IMR-90 (cell line): ENCODE data around the gene KBTBD8. TPM values are rescaled to one million over a fixed set of nuclear protein-coding genes. Genes with fewer than 3 reads are reported as not detected.

Experiments
- ATAC-seq: fragments of 200-7000 bp; cut with Tn5 transposase; 2 replicates; pipeline ENCODE4 v1.9.1; 2020; ENCODE audit warnings: low read depth, mild to moderate bottlenecking, moderate library complexity
- BruUV-seq: library from RNA; stranded (reverse); fragments of 400-500 nt; replicated peaks from 2 replicates; lab custom pipeline; 2021; lab: Mats Ljungman, UMichigan
- CTCF ChIA-PET: fragments of 300-600 bp; formaldehyde crosslinking; extraction: SDS; loops from one replicate; lab custom pipeline; 2021; ENCODE audit warnings: antibody characterized with exemption; lab: Yijun Ruan, JAX
- POLR2A ChIA-PET: fragments of 300-600 bp; sonication (Branson Sonifier 250); formaldehyde crosslinking; loops from one replicate; lab custom pipeline; 2022; ENCODE audit warnings: antibody characterized with exemption; ENCODE audit not compliant: unreplicated experiment; lab: Charles Lee
- DNase-seq: peaks from one replicate; pipeline ENCODE4 v3.0.0; 2013
- H2AFZ ChIP-seq: replicated peaks from 2 replicates; pipeline ENCODE3; 2013; ENCODE audit warnings: low read length, mild to moderate bottlenecking; ENCODE audit not compliant: poor library complexity
- H2AK5ac ChIP-seq: 2 replicates; pipeline ENCODE4 v1.6.1; 2013; ENCODE audit warnings: low read depth, low read length, inconsistent platforms
- H2AK9ac ChIP-seq: replicated peaks from 2 replicates; pipeline ENCODE3; 2013; ENCODE audit warnings: mild to moderate bottlenecking, low read depth, low read length, moderate library complexity; ENCODE audit not compliant: poor library complexity
- H2BK120ac ChIP-seq: 2 replicates; pipeline ENCODE4 v1.6.1; 2013; ENCODE audit warnings: low read depth, low read length, inconsistent platforms
- H2BK15ac ChIP-seq: 3 replicates; pipeline ENCODE4 v1.6.1; 2013; ENCODE audit warnings: low read depth, low read length, inconsistent platforms
- H2BK20ac ChIP-seq: 2 replicates; pipeline ENCODE4 v1.6.1; 2013; ENCODE audit warnings: low read depth, mild to moderate bottlenecking, inconsistent platforms, low read length, moderate library complexity
- H2BK5ac ChIP-seq: 2 replicates; pipeline ENCODE4 v1.6.1; 2013; ENCODE audit warnings: mild to moderate bottlenecking, low read depth, low read length, inconsistent platforms; ENCODE audit not compliant: poor library complexity, severe bottlenecking
- H3K14ac ChIP-seq: replicated peaks from 2 replicates; pipeline ENCODE4 v1.6.1; 2013; ENCODE audit warnings: low read depth, low read length, inconsistent platforms
- H3K18ac ChIP-seq: 2 replicates; pipeline ENCODE4 v1.6.1; 2013; ENCODE audit warnings: low read depth, low read length, control low read depth
- H3K23ac ChIP-seq: 2 replicates; pipeline ENCODE4 v1.6.1; 2013; ENCODE audit warnings: low read depth, low read length, inconsistent platforms
- H3K27ac ChIP-seq: 2 replicates; pipeline ENCODE4 v1.5.1; 2013; ENCODE audit warnings: mild to moderate bottlenecking, control low read depth, low read length; ENCODE audit not compliant: insufficient read depth
- H3K27me3 ChIP-seq: 2 replicates; pipeline ENCODE4 v1.6.1; 2013; ENCODE audit warnings: low read length; ENCODE audit not compliant: control insufficient read depth, insufficient read depth
- H3K36me3 ChIP-seq: 2 replicates; pipeline ENCODE4 v1.6.1; 2013; ENCODE audit warnings: low read length, mixed read lengths; ENCODE audit not compliant: control insufficient read depth, insufficient read depth
- H3K4ac ChIP-seq: 2 replicates; pipeline ENCODE4 v1.6.1; 2013; ENCODE audit warnings: low read depth, low read length, inconsistent platforms
- H3K4me1 ChIP-seq: 2 replicates; pipeline ENCODE4 v1.6.1; 2013; ENCODE audit warnings: low read length, mixed read lengths; ENCODE audit not compliant: control insufficient read depth, insufficient read depth
- H3K4me2 ChIP-seq: 2 replicates; pipeline ENCODE4 v1.6.1; 2013; ENCODE audit warnings: low read depth, mild to moderate bottlenecking, control low read depth, low read length, moderate library complexity
- H3K4me3 ChIP-seq: 2 replicates; pipeline ENCODE4 v1.5.1; 2013; ENCODE audit warnings: low read depth, mild to moderate bottlenecking, control low read depth, low read length, moderate library complexity; ENCODE audit not compliant: insufficient read depth
- H3K56ac ChIP-seq: 2 replicates; pipeline ENCODE4 v1.6.1; 2013; ENCODE audit warnings: low read length, inconsistent platforms; ENCODE audit not compliant: insufficient read depth; ENCODE audit errors: extremely low read depth
- H3K79me1 ChIP-seq, 2 experiments: 2 replicates each; pipeline ENCODE4 v1.6.1; 2013; ENCODE audit warnings: low read length in 2 of 2, inconsistent platforms in 1 of 2, low read depth in 1 of 2
- H3K9ac ChIP-seq: 2 replicates; pipeline ENCODE4 v1.6.1; 2013; ENCODE audit warnings: low read depth, low read length, control low read depth
- H3K9me1 ChIP-seq: 2 replicates; pipeline ENCODE4 v1.6.1; 2013; ENCODE audit warnings: low read length, inconsistent platforms; ENCODE audit not compliant: insufficient read depth
- H3K9me3 ChIP-seq: 2 replicates; pipeline ENCODE4 v1.6.1; 2013; ENCODE audit warnings: low read length; ENCODE audit not compliant: control insufficient read depth, insufficient read depth
- H4K20me1 ChIP-seq: 2 replicates; pipeline ENCODE4 v1.6.1; 2013; ENCODE audit warnings: low read length, inconsistent platforms; ENCODE audit not compliant: insufficient read depth
- H4K5ac ChIP-seq: 2 replicates; pipeline ENCODE4 v1.6.1; 2013; ENCODE audit warnings: mild to moderate bottlenecking, low read depth, low read length, control low read depth
- H4K8ac ChIP-seq, 2 experiments: 2 replicates each; pipeline ENCODE4 v1.6.1; 2013; ENCODE audit warnings: low read depth in 2 of 2, low read length in 2 of 2, control low read depth in 1 of 2, inconsistent platforms in 1 of 2
- H4K91ac ChIP-seq: 2 replicates; pipeline ENCODE4 v1.6.1; 2013; ENCODE audit warnings: low read depth, low read length, inconsistent platforms; ENCODE audit not compliant: insufficient read depth
- BHLHE40 ChIP-seq: fragments of 150-350 bp; IDR thresholded peaks from 2 replicates; pipeline ENCODE4 v1.6.1; 2016; ENCODE audit warnings: mild to moderate bottlenecking, low read depth, low read length
- CEBPB ChIP-seq: IDR thresholded peaks from 2 replicates; pipeline ENCODE4 v1.6.1; 2012; ENCODE audit warnings: low read depth, low read length, improper control_type of control experiment
- CHD1 ChIP-seq: IDR thresholded peaks from 2 replicates; pipeline ENCODE4 v1.6.1; 2012; ENCODE audit warnings: low read depth, low read length, improper control_type of control experiment
- CTCF ChIP-seq: conservative IDR thresholded peaks from 2 replicates; pipeline ENCODE4 v1.5.1; 2012; ENCODE audit warnings: mild to moderate bottlenecking, low read depth, low read length, improper control_type of control experiment
- MAFK ChIP-seq: IDR thresholded peaks from 2 replicates; pipeline ENCODE4 v1.6.1; 2012; ENCODE audit warnings: low read depth, low read length, improper control_type of control experiment
- MAZ ChIP-seq: IDR thresholded peaks from 2 replicates; pipeline ENCODE4 v1.6.1; 2012; ENCODE audit warnings: low read depth, mild to moderate bottlenecking, low read length, improper control_type of control experiment, moderate library complexity, borderline replicate concordance
- NFE2L2 ChIP-seq: fragments of 150-350 bp; IDR thresholded peaks from 2 replicates; pipeline ENCODE4 v1.6.1; 2016; ENCODE audit warnings: low read depth, mild to moderate bottlenecking, low read length
- RAD21 ChIP-seq: IDR thresholded peaks from 2 replicates; pipeline ENCODE4 v1.6.1; 2012; ENCODE audit warnings: low read length, improper control_type of control experiment
- RFX5 ChIP-seq: IDR thresholded peaks from 2 replicates; pipeline ENCODE4 v1.8.0; 2012; ENCODE audit warnings: low read depth, mild to moderate bottlenecking, low read length, moderate library complexity
- SMC3 ChIP-seq: fragments of 150-350 bp; IDR thresholded peaks from 2 replicates; pipeline ENCODE4 v1.6.1; 2016; ENCODE audit warnings: low read depth, mild to moderate bottlenecking, antibody characterized with exemption, low read length, moderate library complexity
- WGBS, 2 experiments: methylation state at CpG; one replicate each; pipeline versions ENCODE4 v1.1.5 to v1.1.7; 2013; ENCODE audit warnings: missing lambda C conversion rate in 2 of 2; ENCODE audit not compliant: insufficient read length in 1 of 2; ENCODE audit errors: extremely low coverage in 2 of 2; 5-methylcytosine and 5-hydroxymethylcytosine counted together
- dilution Hi-C: fragments of 300-500 bp; cut with HindIII; formaldehyde crosslinking; loops from one replicate; pipeline ENCODE4 v1.14.3; 2018; ENCODE audit warnings: low sequenced_read_pairs; ENCODE audit not compliant: unreplicated experiment
- in situ Hi-C: fragments of 300-500 bp; cut with MboI; formaldehyde crosslinking; loops from 3 replicates; pipeline ENCODE4 v1.14.3; 2019; ENCODE audit warnings: low sequenced_read_pairs, inconsistent platforms, mixed read lengths
- intact Hi-C: fragments of 100-400 bp; cut with micrococcal nuclease; formaldehyde crosslinking; loops from 2 replicates; pipeline ENCODE4 v1.10.0; 2022
- polyA plus RNA-seq, 3 experiments: library from polyadenylated mRNA; depleted of rRNA; stranded (reverse); fragments of >200 nt; gene quantifications; 2 replicates each; pipeline ENCODE4 v1.2.3, GENCODE V29; 2012; ENCODE audit warnings: low replicate concordance in 1 of 3
- total RNA-seq: library from RNA; depleted of rRNA; stranded (reverse); fragments of >200 nt; gene quantifications from 2 replicates; pipeline ENCODE4 v1.2.3, GENCODE V29; 2012
- TF ChIP-seq, protein P1 (sequence below): fragments of 150-350 bp; IDR thresholded peaks from 2 replicates; pipeline ENCODE4 v1.6.1; 2017; ENCODE audit warnings: mild to moderate bottlenecking, antibody characterized with exemption, low read length, low read depth
- TF ChIP-seq, protein P2 (sequence below): fragments of 150-350 bp; IDR thresholded peaks from 2 replicates; pipeline ENCODE4 v1.6.1; 2016; ENCODE audit warnings: low read depth, mild to moderate bottlenecking, low read length, moderate library complexity, borderline replicate concordance

Gene KBTBD8
- total and polyA plus RNA-seq, 2 of the 4 experiments (the other 2 are of a cell fraction), result 1.5 to 8.6 TPM

DNA sequence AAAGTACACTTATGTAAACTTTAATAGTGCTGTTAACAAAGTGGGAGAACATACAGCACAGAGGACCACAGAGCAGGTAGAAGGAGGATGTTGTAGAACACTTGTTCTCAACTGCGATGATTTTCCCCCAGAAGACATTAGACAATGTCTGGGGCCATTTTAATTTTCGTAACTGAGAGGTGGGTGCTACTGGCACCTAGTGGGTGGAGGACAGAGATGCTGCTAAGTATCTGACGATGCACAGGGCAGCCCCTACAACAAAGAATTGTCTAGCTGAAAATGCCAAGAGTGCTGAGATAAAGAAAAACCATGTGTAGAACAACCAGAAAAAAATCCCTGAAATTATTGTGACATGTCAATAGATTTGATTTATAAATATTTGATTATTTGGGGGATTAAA, 5.0 kb upstream of the KBTBD8 start:
- Histone ChIP-seq H3K79me1 (no peaks in the 10 kb centered on the region), H3K23ac (no peak overlapping the region), H4K91ac (no peak overlapping the region; the same call in 1 of the 2 replicates), H3K36me3 (no peaks in the 10 kb centered on the region), H3K9me1 (0 out of 2 replicates have a peak, but pooled peaks cover 2% of the 10 kb centered on the region), H3K56ac (no peak overlapping the region), H4K8ac (no peak overlapping the region), H3K27ac (no peak overlapping the region), H4K20me1 (no peaks in the 10 kb centered on the region), H4K5ac (no peak overlapping the region), H3K27me3 (no peaks in the 10 kb centered on the region), H2AK9ac (no peak overlapping the region), H2BK15ac (no peak overlapping the region), H3K18ac (no peak overlapping the region), H3K4ac (no peak overlapping the region), H2BK5ac (no peak overlapping the region), H2BK20ac (no peak overlapping the region; the same call in 1 of the 2 replicates), H3K4me2 (no peak overlapping the region), H2AK5ac (no peak overlapping the region), H3K14ac (no peak overlapping the region), H3K4me1 (peaks cover 2% of the 10 kb centered on the region; the same call in 1 of the 2 replicates), H3K9ac (no peak overlapping the region), H2BK120ac (no peak overlapping the region), H2AFZ (no peak overlapping the region), H3K4me3 (no peak overlapping the region), H3K9me3 (no peaks in the 10 kb centered on the region)
- ATAC-seq (no peak), DNase-seq (no peak)
- intact Hi-C loops (loop anchor here (10.0 kb wide), 1 partner anchor 508 kb away; no protein-coding TSS in a partner anchor), dilution Hi-C loops (no loop called here), in situ Hi-C loops (no loop called here)
- 100% methylated on average over 2 of the region's 3 CpGs; no CpG with 5 or more reads in 1 of the 2 experiments for WGBS, 2 experiments
- ChIA-PET POLR2A (no interaction called here), CTCF (no interaction called here)
- no peak for TF ChIP-seq RAD21
- no peak for TF ChIP-seq CEBPB
- TF ChIP-seq MAFK, result no peak
- TF ChIP-seq, protein P1, sequence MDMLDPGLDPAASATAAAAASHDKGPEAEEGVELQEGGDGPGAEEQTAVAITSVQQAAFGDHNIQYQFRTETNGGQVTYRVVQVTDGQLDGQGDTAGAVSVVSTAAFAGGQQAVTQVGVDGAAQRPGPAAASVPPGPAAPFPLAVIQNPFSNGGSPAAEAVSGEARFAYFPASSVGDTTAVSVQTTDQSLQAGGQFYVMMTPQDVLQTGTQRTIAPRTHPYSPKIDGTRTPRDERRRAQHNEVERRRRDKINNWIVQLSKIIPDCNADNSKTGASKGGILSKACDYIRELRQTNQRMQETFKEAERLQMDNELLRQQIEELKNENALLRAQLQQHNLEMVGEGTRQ, result no peak
- TF ChIP-seq SMC3, result no peak
- no peak for TF ChIP-seq MAZ
- TF ChIP-seq, protein P2, sequence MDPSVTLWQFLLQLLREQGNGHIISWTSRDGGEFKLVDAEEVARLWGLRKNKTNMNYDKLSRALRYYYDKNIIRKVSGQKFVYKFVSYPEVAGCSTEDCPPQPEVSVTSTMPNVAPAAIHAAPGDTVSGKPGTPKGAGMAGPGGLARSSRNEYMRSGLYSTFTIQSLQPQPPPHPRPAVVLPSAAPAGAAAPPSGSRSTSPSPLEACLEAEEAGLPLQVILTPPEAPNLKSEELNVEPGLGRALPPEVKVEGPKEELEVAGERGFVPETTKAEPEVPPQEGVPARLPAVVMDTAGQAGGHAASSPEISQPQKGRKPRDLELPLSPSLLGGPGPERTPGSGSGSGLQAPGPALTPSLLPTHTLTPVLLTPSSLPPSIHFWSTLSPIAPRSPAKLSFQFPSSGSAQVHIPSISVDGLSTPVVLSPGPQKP, result no peak
- no peak for TF ChIP-seq CHD1
- no peak for TF ChIP-seq BHLHE40
- no peak for TF ChIP-seq CTCF
- no peak for TF ChIP-seq RFX5
- no peak for TF ChIP-seq NFE2L2
- BruUV-seq, result no TSS peak
